Astrocyte (in vitro differentiated cells and primary cell): Measurements from ENCODE around the gene OXNAD1.

ENCODE experiments used
- EZH2 ChIP-seq: IDR thresholded peaks from 2 replicates; pipeline ENCODE4 v1.6.1; 2012; ENCODE audit warnings: mild to moderate bottlenecking, low read length, inconsistent platforms; ENCODE audit not compliant: insufficient read depth
- TF ChIP-seq, protein P1 (sequence below): IDR thresholded peaks from 2 replicates; pipeline ENCODE4 v1.5.1; 2011; ENCODE audit warnings: low read depth, mild to moderate bottlenecking, inconsistent platforms, low read length, moderate library complexity; ENCODE audit not compliant: insufficient read depth

GRCh38 chr3:16252988-16253387, 12.0 kb upstream of the OXNAD1 start:
- TF ChIP-seq, protein P1, sequence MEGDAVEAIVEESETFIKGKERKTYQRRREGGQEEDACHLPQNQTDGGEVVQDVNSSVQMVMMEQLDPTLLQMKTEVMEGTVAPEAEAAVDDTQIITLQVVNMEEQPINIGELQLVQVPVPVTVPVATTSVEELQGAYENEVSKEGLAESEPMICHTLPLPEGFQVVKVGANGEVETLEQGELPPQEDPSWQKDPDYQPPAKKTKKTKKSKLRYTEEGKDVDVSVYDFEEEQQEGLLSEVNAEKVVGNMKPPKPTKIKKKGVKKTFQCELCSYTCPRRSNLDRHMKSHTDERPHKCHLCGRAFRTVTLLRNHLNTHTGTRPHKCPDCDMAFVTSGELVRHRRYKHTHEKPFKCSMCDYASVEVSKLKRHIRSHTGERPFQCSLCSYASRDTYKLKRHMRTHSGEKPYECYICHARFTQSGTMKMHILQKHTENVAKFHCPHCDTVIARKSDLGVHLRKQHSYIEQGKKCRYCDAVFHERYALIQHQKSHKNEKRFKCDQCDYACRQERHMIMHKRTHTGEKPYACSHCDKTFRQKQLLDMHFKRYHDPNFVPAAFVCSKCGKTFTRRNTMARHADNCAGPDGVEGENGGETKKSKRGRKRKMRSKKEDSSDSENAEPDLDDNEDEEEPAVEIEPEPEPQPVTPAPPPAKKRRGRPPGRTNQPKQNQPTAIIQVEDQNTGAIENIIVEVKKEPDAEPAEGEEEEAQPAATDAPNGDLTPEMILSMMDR: no peak
- no peak for TF ChIP-seq EZH2
